Vagina (tissue), 2 donors: Measurements from ENCODE around the gene TNFRSF9.

Experiments
- POLR2A ChIP-seq, 2 donors: fragments of 450-650 bp; IDR thresholded peaks; one replicate each; pipeline ENCODE4 v1.6.1; 2017; ENCODE audit warnings: antibody characterized with exemption in 2 of 2, mild to moderate bottlenecking in 2 of 2, moderate library complexity in 2 of 2
- POLR2AphosphoS5 ChIP-seq, 2 donors: sonication (generic); formaldehyde crosslinking; IDR thresholded peaks; one replicate each; pipeline ENCODE4 v1.9.0; 2017; ENCODE audit warnings: antibody characterized with exemption in 2 of 2, mild to moderate bottlenecking in 2 of 2, low read depth in 1 of 2; ENCODE audit not compliant: insufficient read depth in 1 of 2
- TF ChIP-seq, protein P1 (sequence below), 3 experiments: fragments of 450-650 bp in 2 of 3; fragments of 200-600 bp in 1 of 3; sonication (generic) in 1 of 3; IDR thresholded peaks; one replicate each; pipeline ENCODE4 v1.5.1; 2017 to 2019; ENCODE audit warnings: antibody characterized with exemption in 3 of 3, mild to moderate bottlenecking in 2 of 3, moderate library complexity in 2 of 3

DNA sequence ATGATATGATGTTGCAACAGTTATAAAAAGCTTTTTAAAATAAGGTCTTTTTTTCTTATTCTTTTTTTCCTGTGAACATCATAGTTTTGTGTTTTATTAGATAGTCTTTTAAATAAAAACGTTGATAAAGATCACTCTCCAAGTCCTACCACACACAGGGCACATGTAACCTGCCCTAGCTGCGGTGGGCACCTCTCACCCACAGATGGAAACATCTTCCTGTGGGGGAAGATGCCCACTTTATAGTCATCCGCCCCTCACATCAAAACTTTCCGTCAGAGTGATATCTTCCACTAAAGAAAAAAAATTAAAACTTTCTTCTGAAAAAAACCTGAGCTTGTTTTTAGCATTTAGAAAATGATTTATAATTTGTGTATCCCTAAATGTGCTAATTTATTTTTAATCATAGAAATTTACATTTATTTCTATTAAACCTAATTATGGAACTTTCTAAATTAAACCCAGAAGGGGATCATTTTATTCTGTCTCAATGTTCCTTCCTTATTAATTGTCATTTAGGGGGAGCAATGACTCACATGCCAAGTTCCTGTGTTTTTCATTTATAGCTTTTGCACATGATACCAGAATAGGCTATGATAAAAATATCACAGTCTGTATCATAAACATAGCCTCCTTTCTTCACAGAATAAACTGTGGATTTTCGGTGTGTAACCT is 24.7 kb downstream of the TNFRSF9 start:
- TF ChIP-seq, protein P1, sequence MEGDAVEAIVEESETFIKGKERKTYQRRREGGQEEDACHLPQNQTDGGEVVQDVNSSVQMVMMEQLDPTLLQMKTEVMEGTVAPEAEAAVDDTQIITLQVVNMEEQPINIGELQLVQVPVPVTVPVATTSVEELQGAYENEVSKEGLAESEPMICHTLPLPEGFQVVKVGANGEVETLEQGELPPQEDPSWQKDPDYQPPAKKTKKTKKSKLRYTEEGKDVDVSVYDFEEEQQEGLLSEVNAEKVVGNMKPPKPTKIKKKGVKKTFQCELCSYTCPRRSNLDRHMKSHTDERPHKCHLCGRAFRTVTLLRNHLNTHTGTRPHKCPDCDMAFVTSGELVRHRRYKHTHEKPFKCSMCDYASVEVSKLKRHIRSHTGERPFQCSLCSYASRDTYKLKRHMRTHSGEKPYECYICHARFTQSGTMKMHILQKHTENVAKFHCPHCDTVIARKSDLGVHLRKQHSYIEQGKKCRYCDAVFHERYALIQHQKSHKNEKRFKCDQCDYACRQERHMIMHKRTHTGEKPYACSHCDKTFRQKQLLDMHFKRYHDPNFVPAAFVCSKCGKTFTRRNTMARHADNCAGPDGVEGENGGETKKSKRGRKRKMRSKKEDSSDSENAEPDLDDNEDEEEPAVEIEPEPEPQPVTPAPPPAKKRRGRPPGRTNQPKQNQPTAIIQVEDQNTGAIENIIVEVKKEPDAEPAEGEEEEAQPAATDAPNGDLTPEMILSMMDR (IDR thresholded peaks at IDR 0.05): no peak
- TF ChIP-seq POLR2AphosphoS5 (IDR thresholded peaks at IDR 0.05; ENCODE audit: insufficient read depth in 1 of 2, low read depth in 1 of 2): no peak
- no peak for TF ChIP-seq POLR2A (IDR thresholded peaks at IDR 0.05)
